Measurements from ENCODE around the gene TLN1. TPM values are rescaled to one million over a fixed set of nuclear protein-coding genes. Genes with fewer than 3 reads are reported as not detected.

Gene TLN1
- total RNA-seq, 4 donors from 2014 or later, result 934 to 1,435 (median 1,196) TPM

DNA sequence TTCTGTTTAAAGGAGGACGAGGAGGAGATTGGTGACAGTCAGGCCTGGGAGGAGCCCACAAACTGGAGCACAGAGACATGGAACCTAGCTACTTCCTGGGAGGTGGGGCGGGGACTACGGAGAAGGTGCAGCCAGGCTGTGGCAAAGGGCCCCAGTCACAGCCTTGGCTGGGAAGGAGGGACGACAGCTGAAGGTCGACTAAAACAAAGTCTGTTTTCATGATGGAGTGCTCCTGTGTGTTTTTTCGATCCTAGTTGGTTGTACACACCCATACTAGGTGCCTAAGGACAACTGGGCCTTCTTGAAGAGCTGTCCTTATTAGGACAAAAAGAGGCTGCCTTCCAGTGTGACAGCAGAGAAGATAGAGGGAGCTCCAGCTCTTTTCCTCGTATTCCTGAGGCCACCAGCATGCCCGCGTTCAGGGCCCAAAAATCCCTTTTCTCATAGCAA, 71.0 kb downstream of the TLN1 start:
- no peaks in the 10 kb centered on the region for H3K27me3 ChIP-seq
- H3K27ac ChIP-seq (replicated peaks in 1 of 4), result peak overlapping the region; percentile 95 to 99 (median 98)
- intact Hi-C loops (cut with DNase I), result no loop called here
- DNase-seq (ENCODE audit: extremely low spot score), result no peak
- no peaks in the 10 kb centered on the region for H3K9me3 ChIP-seq
- peak overlapping the region; percentile 68 to 97 (median 82) for H3K4me3 ChIP-seq
- peaks cover 0 to 20% (median 9%) of the 10 kb centered on the region in 4 donors for H3K36me3 ChIP-seq
- WGBS, result 57% methylated on average over 7 of the region's 9 CpGs
- H3K4me1 ChIP-seq, result peaks cover 60 to 87% (median 85%) of the 10 kb centered on the region in 4 donors
- TF ChIP-seq, protein P1, sequence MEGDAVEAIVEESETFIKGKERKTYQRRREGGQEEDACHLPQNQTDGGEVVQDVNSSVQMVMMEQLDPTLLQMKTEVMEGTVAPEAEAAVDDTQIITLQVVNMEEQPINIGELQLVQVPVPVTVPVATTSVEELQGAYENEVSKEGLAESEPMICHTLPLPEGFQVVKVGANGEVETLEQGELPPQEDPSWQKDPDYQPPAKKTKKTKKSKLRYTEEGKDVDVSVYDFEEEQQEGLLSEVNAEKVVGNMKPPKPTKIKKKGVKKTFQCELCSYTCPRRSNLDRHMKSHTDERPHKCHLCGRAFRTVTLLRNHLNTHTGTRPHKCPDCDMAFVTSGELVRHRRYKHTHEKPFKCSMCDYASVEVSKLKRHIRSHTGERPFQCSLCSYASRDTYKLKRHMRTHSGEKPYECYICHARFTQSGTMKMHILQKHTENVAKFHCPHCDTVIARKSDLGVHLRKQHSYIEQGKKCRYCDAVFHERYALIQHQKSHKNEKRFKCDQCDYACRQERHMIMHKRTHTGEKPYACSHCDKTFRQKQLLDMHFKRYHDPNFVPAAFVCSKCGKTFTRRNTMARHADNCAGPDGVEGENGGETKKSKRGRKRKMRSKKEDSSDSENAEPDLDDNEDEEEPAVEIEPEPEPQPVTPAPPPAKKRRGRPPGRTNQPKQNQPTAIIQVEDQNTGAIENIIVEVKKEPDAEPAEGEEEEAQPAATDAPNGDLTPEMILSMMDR (IDR thresholded peaks at IDR 0.05), result peak; percentile 61 to 82 (median 63)
- TF ChIP-seq POLR2AphosphoS5 (IDR thresholded peaks at IDR 0.05) (peak in 1 of 2 donors; percentile 82), POLR2A (IDR thresholded peaks at IDR 0.05; ENCODE audit: low read depth) (no peak)

GRCh38 chr9:35659340-35659739, 72.7 kb downstream of the TLN1 start:
- DNase-seq (ENCODE audit: extremely low spot score), result no peak
- Histone ChIP-seq H3K9me3 (no peaks in the 10 kb centered on the region), H3K27me3 (no peaks in the 10 kb centered on the region), H3K4me1 (peaks cover 44 to 71% (median 68%) of the 10 kb centered on the region in 4 donors), H3K27ac (replicated peaks in 1 of 4) (peak overlapping the region; percentile 95 to 99 (median 98)), H3K36me3 (peaks cover 0 to 20% (median 9%) of the 10 kb centered on the region in 4 donors), H3K4me3 (peak overlapping the region; percentile 68 to 97 (median 82))
- 47% methylated on average over 3 of the region's 3 CpGs for WGBS
- TF ChIP-seq POLR2AphosphoS5 (IDR thresholded peaks at IDR 0.05), result peak in 1 of 2 donors; percentile 89
- peak; percentile 93 for TF ChIP-seq EP300 (IDR thresholded peaks at IDR 0.05)
- TF ChIP-seq, protein P1 (IDR thresholded peaks at IDR 0.05), result no peak
- TF ChIP-seq POLR2A (IDR thresholded peaks at IDR 0.05; ENCODE audit: low read depth), result no peak
- intact Hi-C loops (cut with DNase I), result loop anchor here (2.0 kb wide), 2 partner anchors 31 to 69 kb away; no protein-coding TSS in a partner anchor

GRCh38 chr9:35658968-35659220, 73.1 kb downstream of the TLN1 start:
- intact Hi-C loops (cut with DNase I), result loop anchor here (2.0 kb wide), 2 partner anchors 32 to 70 kb away; no protein-coding TSS in a partner anchor
- Histone ChIP-seq H3K9me3 (no peaks in the 10 kb centered on the region), H3K27me3 (no peaks in the 10 kb centered on the region), H3K36me3 (peaks cover 0 to 20% (median 9%) of the 10 kb centered on the region in 4 donors), H3K27ac (replicated peaks in 1 of 4) (peak overlapping the region; percentile 95 to 99 (median 98)), H3K4me1 (peaks cover 43 to 66% (median 64%) of the 10 kb centered on the region in 4 donors), H3K4me3 (peak overlapping the region; percentile 68 to 97 (median 82))
- WGBS, result 0% methylated on average over 2 of the region's 2 CpGs
- TF ChIP-seq EP300 (IDR thresholded peaks at IDR 0.05) (no peak), POLR2A (IDR thresholded peaks at IDR 0.05; ENCODE audit: low read depth) (no peak), POLR2AphosphoS5 (IDR thresholded peaks at IDR 0.05) (no peak)
- TF ChIP-seq, protein P1 (IDR thresholded peaks at IDR 0.05), result no peak
- DNase-seq (ENCODE audit: extremely low spot score), result no peak

- Histone ChIP-seq H3K27me3 (no peaks in the 10 kb centered on the region), H3K36me3 (peaks cover 0 to 20% (median 9%) of the 10 kb centered on the region in 4 donors), H3K4me3 (peak within 1 kb of the TSS; percentile 68 to 97 (median 82)), H3K4me1 (peaks cover 43 to 61% (median 58%) of the 10 kb centered on the region in 4 donors), H3K27ac (replicated peaks in 1 of 4) (peak within 1 kb of the TSS; percentile 95 to 99 (median 98)), H3K9me3 (no peaks in the 10 kb centered on the region)
- whole genome bisulfite sequencing, result 0% methylated on average over 9 of the region's 67 CpGs
- DNase-seq (ENCODE audit: extremely low spot score), result no peak
- TF ChIP-seq POLR2A (IDR thresholded peaks at IDR 0.05; ENCODE audit: low read depth) (peak; percentile 95), EP300 (IDR thresholded peaks at IDR 0.05) (no peak), POLR2AphosphoS5 (IDR thresholded peaks at IDR 0.05) (peak in 1 of 2 donors; percentile 79)
- TF ChIP-seq, protein P1 (IDR thresholded peaks at IDR 0.05), result peak in 2 of 3 experiments; percentile 38 to 50
- intact Hi-C loops (cut with DNase I), result loop anchor here (2.0 kb wide), 2 partner anchors 32 to 70 kb away; no protein-coding TSS in a partner anchor
These were observed 73.6 kb downstream of the TLN1 start, which contains the start of gene CCDC107 for GRCh38 chr9:35658137-35658967. Gene CCDC107, plus strand, starts transcription at chr9:35658292. Its CDS starts 88 bp downstream, at chr9:35658380.

Data from esophagus muscularis mucosa (tissue), 4 donors.